Activated T-helper 2 cell treated with anti-CD3 and anti-CD28 coated beads, Interferon-gamma antibody, Interleukin-2, Interleukin-4, amounts not matched to agents 10 μg/mL and 5 μg/mL and 100 μg/mL, durations not matched to agents 14 hours and 24 hours and 36 hours (primary cell): ENCODE results near the gene UBTF. TPM values are rescaled to one million over a fixed set of nuclear protein-coding genes. Genes with fewer than 3 reads are reported as not detected.

ENCODE experiments used
- total RNA-seq: library from RNA; stranded (reverse); gene quantifications from 2 replicates; pipeline ENCODE4 v1.2.3, GENCODE V29; 2022

UBTF gene
- total RNA-seq, 1 donor from 2014 or later, result 181 TPM

Other genes with a start within 250 kb of the UBTF start
- gene NAGS, start 215.1 kb downstream of the UBTF start, total RNA-seq, result 0.28 and 0.82 TPM in 2 replicates
- gene TMEM101, start 204.7 kb downstream of the UBTF start, total RNA-seq, result 29.5 and 29.9 TPM in 2 replicates
- 81.4 and 88.4 TPM in 2 replicates for gene LSM12, start 153.0 kb downstream of the UBTF start, total RNA-seq
- gene G6PC3, start 148.9 kb downstream of the UBTF start, total RNA-seq, result 36.3 and 39.2 TPM in 2 replicates
- 18.7 and 19.9 TPM in 2 replicates for gene HDAC5, start 96.0 kb downstream of the UBTF start, total RNA-seq
- 20.7 and 24.1 TPM in 2 replicates for gene HROB, start 77.7 kb downstream of the UBTF start, total RNA-seq
- gene ASB16, start 49.0 kb downstream of the UBTF start, total RNA-seq, result 0.21 and 0.59 TPM in 2 replicates
- gene TMUB2, start 32.7 kb downstream of the UBTF start, total RNA-seq, result 20.4 and 20.9 TPM in 2 replicates
- 107 and 113 TPM in 2 replicates for gene ATXN7L3, start 19.8 kb downstream of the UBTF start, total RNA-seq
- gene SLC4A1, start 48.5 kb upstream of the UBTF start, total RNA-seq, result not detected in 2 replicates
- gene RUNDC3A, start 88.9 kb upstream of the UBTF start, total RNA-seq, result 0.16 and 0.18 TPM in 2 replicates
- gene SLC25A39, start 105.1 kb upstream of the UBTF start, total RNA-seq, result 132 and 141 TPM in 2 replicates
- 37.8 and 41.4 TPM in 2 replicates for gene GRN, start 125.6 kb upstream of the UBTF start, total RNA-seq
- 0.32 and 1.0 TPM in 2 replicates for gene FAM171A2, start 144.2 kb upstream of the UBTF start, total RNA-seq
- gene ITGA2B, start 170.0 kb upstream of the UBTF start, total RNA-seq, result 1.5 and 2.7 TPM in 2 replicates